Measurements from ENCODE around the gene SLC6A2.
"Not testable (repeated sequence)": the region's sequence is repeated elsewhere in the genome, so short reads cannot be mapped to it uniquely, and the experiment has no call there.

GRCh38 chr16:55753145-55753631 is 97.4 kb downstream of the SLC6A2 start:
- TF ChIP-seq, protein P1, sequence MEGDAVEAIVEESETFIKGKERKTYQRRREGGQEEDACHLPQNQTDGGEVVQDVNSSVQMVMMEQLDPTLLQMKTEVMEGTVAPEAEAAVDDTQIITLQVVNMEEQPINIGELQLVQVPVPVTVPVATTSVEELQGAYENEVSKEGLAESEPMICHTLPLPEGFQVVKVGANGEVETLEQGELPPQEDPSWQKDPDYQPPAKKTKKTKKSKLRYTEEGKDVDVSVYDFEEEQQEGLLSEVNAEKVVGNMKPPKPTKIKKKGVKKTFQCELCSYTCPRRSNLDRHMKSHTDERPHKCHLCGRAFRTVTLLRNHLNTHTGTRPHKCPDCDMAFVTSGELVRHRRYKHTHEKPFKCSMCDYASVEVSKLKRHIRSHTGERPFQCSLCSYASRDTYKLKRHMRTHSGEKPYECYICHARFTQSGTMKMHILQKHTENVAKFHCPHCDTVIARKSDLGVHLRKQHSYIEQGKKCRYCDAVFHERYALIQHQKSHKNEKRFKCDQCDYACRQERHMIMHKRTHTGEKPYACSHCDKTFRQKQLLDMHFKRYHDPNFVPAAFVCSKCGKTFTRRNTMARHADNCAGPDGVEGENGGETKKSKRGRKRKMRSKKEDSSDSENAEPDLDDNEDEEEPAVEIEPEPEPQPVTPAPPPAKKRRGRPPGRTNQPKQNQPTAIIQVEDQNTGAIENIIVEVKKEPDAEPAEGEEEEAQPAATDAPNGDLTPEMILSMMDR (IDR thresholded peaks at IDR 0.05), result not testable (repeated sequence)
- TF ChIP-seq POLR2AphosphoS5 (IDR thresholded peaks at IDR 0.05); EP300 (IDR thresholded peaks at IDR 0.05; ENCODE audit: low read depth): not testable (repeated sequence)

All from transverse colon (tissue), 4 donors.